H9 (cell line): ENCODE results near the gene SNHG17. TPM values are rescaled to one million over a fixed set of nuclear protein-coding genes. Genes with fewer than 3 reads are reported as not detected.

Experiments
- DNase-seq: peaks from one replicate; pipeline ENCODE4 v3.0.0-alpha.2; 2017
- H2AFZ ChIP-seq: one replicate; pipeline ENCODE4 v1.6.1; 2013; ENCODE audit warnings: mild to moderate bottlenecking, low read length, control low read depth, moderate library complexity
- H2AK5ac ChIP-seq: 2 replicates; pipeline ENCODE4 v1.6.1; 2013; ENCODE audit warnings: low read length, control low read depth, mixed read lengths; ENCODE audit not compliant: insufficient read length
- H2BK120ac ChIP-seq: one replicate; pipeline ENCODE4 v1.6.1; 2013; ENCODE audit warnings: low read depth, mild to moderate bottlenecking, low read length, control low read depth, inconsistent platforms; ENCODE audit not compliant: poor library complexity, severe bottlenecking
- H2BK12ac ChIP-seq: 2 replicates; pipeline ENCODE4 v1.6.1; 2013; ENCODE audit warnings: low read length, control low read depth, mixed read lengths, low read depth; ENCODE audit not compliant: insufficient read length
- H2BK15ac ChIP-seq: 2 replicates; pipeline ENCODE4 v1.6.1; 2013; ENCODE audit warnings: low read depth, low read length, control low read depth
- H2BK20ac ChIP-seq: one replicate; pipeline ENCODE4 v1.6.1; 2013; ENCODE audit warnings: low read depth, mild to moderate bottlenecking, low read length, control low read depth, inconsistent platforms; ENCODE audit not compliant: poor library complexity, severe bottlenecking
- H2BK5ac ChIP-seq: 2 replicates; pipeline ENCODE4 v1.6.1; 2013; ENCODE audit warnings: low read length, control low read depth, mixed read lengths; ENCODE audit not compliant: insufficient read length
- H3K14ac ChIP-seq: 2 replicates; pipeline ENCODE4 v1.6.1; 2013; ENCODE audit warnings: low read length, control low read depth; ENCODE audit not compliant: insufficient read depth
- H3K18ac ChIP-seq: 2 replicates; pipeline ENCODE4 v1.6.1; 2013; ENCODE audit warnings: low read depth, mild to moderate bottlenecking, mixed read lengths, low read length, control low read depth; ENCODE audit not compliant: insufficient read length
- H3K23ac ChIP-seq: 2 replicates; pipeline ENCODE4 v1.6.1; 2013; ENCODE audit warnings: low read length, control low read depth, mixed read lengths, low read depth; ENCODE audit not compliant: insufficient read length
- H3K23me2 ChIP-seq: 2 replicates; pipeline ENCODE4 v1.6.1; 2013; ENCODE audit warnings: low read depth, mild to moderate bottlenecking, mixed read lengths, low read length, control low read depth; ENCODE audit not compliant: insufficient read length, poor library complexity, severe bottlenecking
- H3K27ac ChIP-seq: 2 replicates; pipeline ENCODE4 v1.5.1; 2013; ENCODE audit warnings: low read length, control low read depth, mixed read lengths, low read depth; ENCODE audit not compliant: insufficient read length
- H3K27me3 ChIP-seq: 2 replicates; pipeline ENCODE4 v1.6.1; 2013; ENCODE audit warnings: low read length, control low read depth, inconsistent platforms; ENCODE audit not compliant: insufficient read depth
- H3K4ac ChIP-seq: 2 replicates; pipeline ENCODE4 v1.6.1; 2013; ENCODE audit warnings: low read depth, mild to moderate bottlenecking, control low read depth, inconsistent platforms, low read length, moderate library complexity
- H3K4me1 ChIP-seq: 2 replicates; pipeline ENCODE4 v1.6.1; 2013; ENCODE audit warnings: low read length, control low read depth, inconsistent platforms; ENCODE audit not compliant: insufficient read depth
- H3K4me2 ChIP-seq: 2 replicates; pipeline ENCODE4 v1.6.1; 2013; ENCODE audit warnings: low read length, control low read depth, mixed read lengths; ENCODE audit not compliant: insufficient read length, insufficient read depth
- H3K56ac ChIP-seq: 2 replicates; pipeline ENCODE4 v1.6.1; 2013; ENCODE audit warnings: low read depth, mild to moderate bottlenecking, mixed read lengths, low read length, control low read depth; ENCODE audit not compliant: insufficient read length
- H3K79me1 ChIP-seq: 2 replicates; pipeline ENCODE4 v1.6.1; 2013; ENCODE audit warnings: low read depth, mild to moderate bottlenecking, moderate library complexity, low read length, control low read depth, inconsistent platforms; ENCODE audit not compliant: insufficient read depth, poor library complexity, severe bottlenecking
- H3K79me2 ChIP-seq: 2 replicates; pipeline ENCODE4 v1.6.1; 2013; ENCODE audit warnings: low read length, control low read depth, inconsistent platforms; ENCODE audit not compliant: insufficient read depth
- H3K9ac ChIP-seq: 2 replicates; pipeline ENCODE4 v1.6.1; 2013; ENCODE audit warnings: low read length, control low read depth, mixed read lengths; ENCODE audit not compliant: insufficient read length; ENCODE audit errors: extremely low read depth
- H3K9me3 ChIP-seq: one replicate; pipeline ENCODE4 v1.6.1; 2013; ENCODE audit warnings: low read depth, low read length, inconsistent platforms; ENCODE audit not compliant: control insufficient read depth
- H3T11ph ChIP-seq: one replicate; pipeline ENCODE4 v1.6.1; 2013; ENCODE audit warnings: mild to moderate bottlenecking, low read length, control low read depth, inconsistent platforms
- H4K20me1 ChIP-seq: one replicate; pipeline ENCODE4 v1.6.1; 2013; ENCODE audit not compliant: control insufficient read depth, insufficient read length, insufficient read depth
- H4K5ac ChIP-seq: 2 replicates; pipeline ENCODE4 v1.6.1; 2013; ENCODE audit warnings: low read depth, mild to moderate bottlenecking, mixed read lengths, low read length, control low read depth; ENCODE audit not compliant: insufficient read length
- H4K8ac ChIP-seq: replicated peaks from 2 replicates; pipeline ENCODE4 v1.6.1; 2013; ENCODE audit warnings: low read length, control low read depth, mixed read lengths, low read depth; ENCODE audit not compliant: insufficient read length
- H4K91ac ChIP-seq: 2 replicates; pipeline ENCODE4 v1.6.1; 2013; ENCODE audit warnings: low read depth, mild to moderate bottlenecking, moderate library complexity, mixed read lengths, low read length, control low read depth; ENCODE audit not compliant: insufficient read length
- H3K27ac Mint-ChIP-seq, 3 experiments: 2 replicates in 2 of 3; 3 replicates in 1 of 3; pipeline ENCODE4 v1.8.0; 2020 to 2021; ENCODE audit warnings: mixed read lengths in 3 of 3, mild to moderate bottlenecking in 1 of 3, moderate library complexity in 1 of 3
- H3K27me3 Mint-ChIP-seq: 2 replicates; pipeline ENCODE4 v1.8.0; 2021; ENCODE audit warnings: low read depth, mild to moderate bottlenecking, moderate library complexity, mixed read lengths
- H3K36me3 Mint-ChIP-seq, 3 experiments: 2 replicates in 2 of 3; 3 replicates in 1 of 3; pipeline ENCODE4 v1.8.0; 2020 to 2021; ENCODE audit warnings: low read depth in 3 of 3, mixed read lengths in 3 of 3; ENCODE audit not compliant: insufficient read depth in 1 of 3
- H3K4me1 Mint-ChIP-seq, 2 experiments: 2 replicates each; pipeline ENCODE4 v1.8.0; 2020; ENCODE audit warnings: mixed read lengths in 2 of 2
- H3K4me3 Mint-ChIP-seq, 2 experiments: 2 replicates in 1 of 2; 3 replicates in 1 of 2; pipeline ENCODE4 v1.8.0; 2020 to 2021; ENCODE audit warnings: mild to moderate bottlenecking in 2 of 2, mixed read lengths in 2 of 2, moderate library complexity in 1 of 2
- H3K9me3 Mint-ChIP-seq, 2 experiments: 2 replicates in 1 of 2; 3 replicates in 1 of 2; pipeline ENCODE4 v1.8.0; 2020; ENCODE audit warnings: mild to moderate bottlenecking in 2 of 2, mixed read lengths in 2 of 2, moderate library complexity in 1 of 2
- WGBS: extraction: QIAGEN DNeasy Blood & Tissue Kit; methylation state at CpG from one replicate; pipeline ENCODE4 v1.1.7; 2013; ENCODE audit warnings: missing lambda C conversion rate, low lambda C conversion rate, mixed read lengths; ENCODE audit not compliant: insufficient read length; ENCODE audit errors: extremely low coverage; 5-methylcytosine and 5-hydroxymethylcytosine counted together
- total RNA-seq: library from RNA; stranded (reverse); gene quantifications from 2 replicates; pipeline ENCODE4 v1.2.1, GENCODE V29; 2021
- TF ChIP-seq, protein P1 (sequence below): fragments of 200-600 bp; sonication (generic); conservative IDR thresholded peaks from 3 replicates; pipeline ENCODE4 v1.8.0; 2021; ENCODE audit warnings: antibody characterized with exemption, mild to moderate bottlenecking

The SNHG17 gene
- total RNA-seq, 1 experiment from 2014 or later: 70.1 TPM

DNA sequence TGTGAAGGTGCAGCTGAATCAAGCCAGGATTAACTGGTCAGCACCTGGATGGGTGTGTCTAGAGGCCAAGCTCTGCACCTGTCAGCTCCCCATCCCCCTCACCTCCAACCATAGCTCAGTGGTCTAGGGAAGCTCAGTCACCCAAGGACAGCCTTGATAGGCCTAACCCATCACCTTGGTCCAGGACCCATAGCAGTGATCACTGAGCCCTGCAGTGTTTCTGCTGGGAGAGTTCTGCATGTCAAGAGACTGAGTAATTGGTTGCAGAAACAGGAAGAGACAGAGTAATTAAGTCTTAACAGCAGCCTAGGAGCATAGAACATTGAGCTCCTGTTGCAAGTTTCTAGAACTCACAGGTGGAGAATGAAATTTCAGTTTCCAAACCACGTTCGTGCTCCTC is 18.8 kb upstream of the SNHG17 start:
- Histone ChIP-seq H3K14ac (no peak overlapping the region), H3K79me1 (no peaks in the 10 kb centered on the region), H3K23ac (no peak overlapping the region), H3K18ac (no peak overlapping the region), H2BK15ac (no peak overlapping the region), H4K91ac (no peak overlapping the region), H2BK20ac (no peak overlapping the region), H4K5ac (no peak overlapping the region), H3K79me2 (no peaks in the 10 kb centered on the region), H2BK5ac (no peak overlapping the region), H3T11ph (no peak overlapping the region), H4K8ac (no peak overlapping the region), H3K4ac (no peak overlapping the region), H3K9ac (no peak overlapping the region), H3K4me1 (no peaks in the 10 kb centered on the region), H3K9me3 (no peaks in the 10 kb centered on the region), H2AK5ac (no peak overlapping the region), H3K27me3 (no peaks in the 10 kb centered on the region), H3K4me2 (no peak overlapping the region), H3K23me2 (no peaks in the 10 kb centered on the region), H2AFZ (no peak overlapping the region), H3K56ac (no peak overlapping the region), H2BK12ac (no peak overlapping the region), H3K27ac (no peak overlapping the region), H4K20me1 (no peaks in the 10 kb centered on the region), H2BK120ac (no peak overlapping the region)
- H3K4me1 Mint-ChIP-seq: no peaks in the 10 kb centered on the region
- TF ChIP-seq, protein P1, sequence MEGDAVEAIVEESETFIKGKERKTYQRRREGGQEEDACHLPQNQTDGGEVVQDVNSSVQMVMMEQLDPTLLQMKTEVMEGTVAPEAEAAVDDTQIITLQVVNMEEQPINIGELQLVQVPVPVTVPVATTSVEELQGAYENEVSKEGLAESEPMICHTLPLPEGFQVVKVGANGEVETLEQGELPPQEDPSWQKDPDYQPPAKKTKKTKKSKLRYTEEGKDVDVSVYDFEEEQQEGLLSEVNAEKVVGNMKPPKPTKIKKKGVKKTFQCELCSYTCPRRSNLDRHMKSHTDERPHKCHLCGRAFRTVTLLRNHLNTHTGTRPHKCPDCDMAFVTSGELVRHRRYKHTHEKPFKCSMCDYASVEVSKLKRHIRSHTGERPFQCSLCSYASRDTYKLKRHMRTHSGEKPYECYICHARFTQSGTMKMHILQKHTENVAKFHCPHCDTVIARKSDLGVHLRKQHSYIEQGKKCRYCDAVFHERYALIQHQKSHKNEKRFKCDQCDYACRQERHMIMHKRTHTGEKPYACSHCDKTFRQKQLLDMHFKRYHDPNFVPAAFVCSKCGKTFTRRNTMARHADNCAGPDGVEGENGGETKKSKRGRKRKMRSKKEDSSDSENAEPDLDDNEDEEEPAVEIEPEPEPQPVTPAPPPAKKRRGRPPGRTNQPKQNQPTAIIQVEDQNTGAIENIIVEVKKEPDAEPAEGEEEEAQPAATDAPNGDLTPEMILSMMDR: no peak
- H3K9me3 Mint-ChIP-seq: no peaks in the 10 kb centered on the region; a peak in 1 of 5 replicates
- no CpG with 5 or more reads among the region's 2 CpGs for WGBS
- no peak overlapping the region for H3K4me3 Mint-ChIP-seq
- H3K27ac Mint-ChIP-seq: no peak overlapping the region
- no peak for DNase-seq
- peaks cover 6% of the 10 kb centered on the region for H3K27me3 Mint-ChIP-seq
- H3K36me3 Mint-ChIP-seq: peaks cover 17 to 25% (median 25%) of the 10 kb centered on the region in 3 experiments; a peak in 6 of 7 replicates
